Right cardiac atrium (tissue), 5 donors: Measurements from ENCODE around the gene L1CAM. TPM values are rescaled to one million over a fixed set of nuclear protein-coding genes. Genes with fewer than 3 reads are reported as not detected.

Experiments used
- ATAC-seq, 2 donors: fragments of 200-7000 bp; cut with Tn5 transposase; one replicate each; pipeline versions ENCODE4 v1.8.0 to v1.9.1; 2020; ENCODE audit warnings: moderate library complexity in 2 of 2, mild to moderate bottlenecking in 1 of 2
- DNase-seq, 3 donors: peaks; one replicate each; pipeline ENCODE4 v3.0.0-alpha.2; 2020
- H3K27ac ChIP-seq: one replicate; pipeline ENCODE4 v1.5.1; 2013; ENCODE audit warnings: mild to moderate bottlenecking, low read length, control low read depth, moderate library complexity
- H3K27me3 ChIP-seq: one replicate; pipeline ENCODE4 v1.6.1; 2013; ENCODE audit not compliant: control insufficient read depth, insufficient read depth
- H3K4me1 ChIP-seq: one replicate; pipeline ENCODE4 v1.6.1; 2013; ENCODE audit warnings: low read length; ENCODE audit not compliant: control insufficient read depth, insufficient read depth
- H3K4me3 ChIP-seq: one replicate; pipeline ENCODE4 v1.5.1; 2013; ENCODE audit warnings: low read length, control low read depth
- H3K9me3 ChIP-seq: one replicate; pipeline ENCODE4 v1.6.1; 2013; ENCODE audit warnings: low read length; ENCODE audit not compliant: control insufficient read depth
- WGBS: extraction: QIAGEN DNeasy Blood & Tissue Kit; methylation state at CpG from one replicate; pipeline ENCODE4 v1.1.7; 2013; 5-methylcytosine and 5-hydroxymethylcytosine counted together
- intact Hi-C, 4 donors: fragments of 100-400 bp; cut with DNase I; formaldehyde crosslinking; loops; one replicate each; pipeline versions ENCODE4 v1.11.0 to v1.14.0; 2022 to 2023
- polyA plus RNA-seq: library from polyadenylated mRNA; stranded (reverse); fragments of 200-250 nt; gene quantifications from one replicate; pipeline ENCODE4 v1.2.3, GENCODE V29; 2013
- total RNA-seq, 4 donors: library from RNA; stranded (reverse); fragmentation: NEBNext Ultra II Directional; extraction: Animal tissue kit (Norgen Biotek cat#: 25700); gene quantifications; one replicate each; pipeline ENCODE4 v1.2.1, GENCODE V29; 2021
- donor health status: healthy with polysubstance abuse.
- donor health status: DM: no; HTN: yes; CAD: no.
- donor health status: DM: no; HTN: no; CAD: no.
- donor health status: DM: no; HTN: yes; CAD: no; lungs with severe emphysema.
- donor health status: DM: yes; HTN: yes; CAD: no.

L1CAM gene
- total and polyA plus RNA-seq, 5 donors = 7.3 to 14.1 (median 9.2) TPM

GRCh38 chrX:153836921-153837320 lies 49.1 kb downstream of the L1CAM start:
- Histone ChIP-seq H3K4me3 (no peak overlapping the region), H3K27me3 (no peaks in the 10 kb centered on the region), H3K9me3 (no peaks in the 10 kb centered on the region), H3K27ac (no peak overlapping the region), H3K4me1 (no peaks in the 10 kb centered on the region)
- DNase-seq = no peak
- no peak for ATAC-seq
- WGBS = 89% methylated on average over 6 of the region's 6 CpGs
- intact Hi-C loops = no loop called here

- Histone ChIP-seq H3K4me3 (no peak overlapping the region), H3K9me3 (no peaks in the 10 kb centered on the region), H3K27me3 (no peaks in the 10 kb centered on the region), H3K27ac (no peak overlapping the region), H3K4me1 (no peaks in the 10 kb centered on the region)
- intact Hi-C loops = loop anchor here in 1 of 4 donors (2.0 kb wide), 1 partner anchor 20 kb away; no protein-coding TSS in a partner anchor
- ATAC-seq (no peak), DNase-seq (no peak)
- 86% methylated on average over 10 of the region's 10 CpGs for WGBS
Measured at GRCh38 chrX:153832728-153833127, 53.2 kb downstream of the L1CAM start.

GRCh38 chrX:153831429-153832150 lies 54.4 kb downstream of the L1CAM start:
- no peak overlapping the region for H3K4me3 ChIP-seq
- 62% methylated on average over 22 of the region's 23 CpGs for WGBS

GRCh38 chrX:153830640-153831428 lies 55.1 kb downstream of the L1CAM start:
- intact Hi-C loops = no loop called here
- H3K4me1 ChIP-seq = no peaks in the 10 kb centered on the region
- 3% methylated on average over 81 of the region's 102 CpGs for WGBS
- ATAC-seq = no peak
- no peak for DNase-seq
- peak overlapping the region; percentile 85 for H3K4me3 ChIP-seq
- no peaks in the 10 kb centered on the region for H3K27me3 ChIP-seq
- H3K27ac ChIP-seq = no peak overlapping the region
- H3K9me3 ChIP-seq = no peaks in the 10 kb centered on the region

More at GRCh38 chrX:153831429-153832150, 54.4 kb downstream of the L1CAM start:
- intact Hi-C loops = loop anchor here in 1 of 4 donors (2.0 kb wide), 1 partner anchor 19 kb away; no protein-coding TSS in a partner anchor
- no peak for ATAC-seq
- Histone ChIP-seq H3K27ac (no peak overlapping the region), H3K9me3 (no peaks in the 10 kb centered on the region), H3K27me3 (no peaks in the 10 kb centered on the region), H3K4me1 (no peaks in the 10 kb centered on the region)
- no peak for DNase-seq

- no peaks in the 10 kb centered on the region for H3K4me1 ChIP-seq
- DNase-seq (no peak), ATAC-seq (peak; percentile 30 to 58)
- intact Hi-C loops = no loop called here
- WGBS = 1% methylated on average over 88 of the region's 97 CpGs
- H3K27ac ChIP-seq = no peak within 1 kb of the TSS
- no peaks in the 10 kb centered on the region for H3K27me3 ChIP-seq
- H3K4me3 ChIP-seq = peak within 1 kb of the TSS; percentile 85
- no peaks in the 10 kb centered on the region for H3K9me3 ChIP-seq
Measured at GRCh38 chrX:153829799-153830639, 56.0 kb downstream of the L1CAM start, which contains the start of gene PDZD4. TSS of gene PDZD4 (minus strand) at chrX:153830544. CDS start at chrX:153830298, 246 bp downstream.

- no peaks in the 10 kb centered on the region for H3K9me3 ChIP-seq
- intact Hi-C loops = no loop called here
- 0% methylated on average over 18 of the region's 27 CpGs for WGBS
- ATAC-seq = peak in 1 of 2 donors; percentile 40
- no peak overlapping the region for H3K27ac ChIP-seq
- no peaks in the 10 kb centered on the region for H3K4me1 ChIP-seq
- no peak for DNase-seq
- peak overlapping the region; percentile 85 for H3K4me3 ChIP-seq
- no peaks in the 10 kb centered on the region for H3K27me3 ChIP-seq
Measured at GRCh38 chrX:153829549-153829798, 56.5 kb downstream of the L1CAM start.

- no peaks in the 10 kb centered on the region for H3K9me3 ChIP-seq
- H3K4me1 ChIP-seq = no peaks in the 10 kb centered on the region
- WGBS = 3% methylated on average over 50 of the region's 50 CpGs
- H3K4me3 ChIP-seq = peak overlapping the region; percentile 85
- intact Hi-C loops = no loop called here
- H3K27ac ChIP-seq = no peak overlapping the region
- ATAC-seq = peak; percentile 30 to 38
- H3K27me3 ChIP-seq = no peaks in the 10 kb centered on the region
- DNase-seq = no peak
Measured at GRCh38 chrX:153828723-153829548, 57.0 kb downstream of the L1CAM start.

GRCh38 chrX:153828308-153828707 lies 57.7 kb downstream of the L1CAM start:
- ATAC-seq (no peak), DNase-seq (no peak)
- WGBS = 47% methylated on average over 17 of the region's 17 CpGs
- Histone ChIP-seq H3K27ac (no peak overlapping the region), H3K4me1 (no peaks in the 10 kb centered on the region), H3K27me3 (no peaks in the 10 kb centered on the region), H3K9me3 (no peaks in the 10 kb centered on the region), H3K4me3 (no peak overlapping the region)
- intact Hi-C loops = no loop called here

GRCh38 chrX:153827903-153828302 lies 58.1 kb downstream of the L1CAM start:
- H3K27me3 ChIP-seq = no peaks in the 10 kb centered on the region
- H3K27ac ChIP-seq = no peak overlapping the region
- no peak overlapping the region for H3K4me3 ChIP-seq
- DNase-seq (no peak), ATAC-seq (no peak)
- H3K9me3 ChIP-seq = no peaks in the 10 kb centered on the region
- intact Hi-C loops = no loop called here
- no peaks in the 10 kb centered on the region for H3K4me1 ChIP-seq
- 81% methylated on average over 9 of the region's 9 CpGs for WGBS

- Histone ChIP-seq H3K27ac (no peak overlapping the region), H3K27me3 (no peaks in the 10 kb centered on the region), H3K9me3 (no peaks in the 10 kb centered on the region), H3K4me3 (no peak overlapping the region), H3K4me1 (no peaks in the 10 kb centered on the region)
- 78% methylated on average over 3 of the region's 3 CpGs for WGBS
- DNase-seq (no peak), ATAC-seq (no peak)
- intact Hi-C loops = no loop called here
Measured at GRCh38 chrX:153827016-153827415, 59.0 kb downstream of the L1CAM start.
